ENCODE results near the gene RRP36. TPM values are rescaled to one million over a fixed set of nuclear protein-coding genes. Genes with fewer than 3 reads are reported as not detected.

Gene RRP36
- total and polyA plus RNA-seq, 9 of the 15 experiments (the other 6 are each of a cell fraction or from before 2014, with no cell fraction given): 27.6 to 150 (median 114) TPM

GRCh38 chr6:42979523-42980177, 41.8 kb upstream of the RRP36 start:
- peak overlapping the region; percentile 96 to 100 for H3K9ac ChIP-seq (ENCODE audit: insufficient read depth in 1 of 2, low read depth in 2 of 2, low read length in 2 of 2)
- DNase-seq (ENCODE audit: extremely low read depth in 1 of 4, low spot score in 3 of 4) (peak in 1 of 4 experiments; percentile 60), FAIRE-seq (no peak), ATAC-seq (peak; percentile 1)
- peak overlapping the region; percentile 90 for H3K4me2 ChIP-seq (ENCODE audit: insufficient read depth, low read length)
- H3K79me2 ChIP-seq (ENCODE audit: control insufficient read depth, insufficient read depth, low read length): peaks cover 48% of the 10 kb centered on the region
- intact Hi-C loops (cut with micrococcal nuclease) (loop anchor here (2.0 kb wide), 1 partner anchor 35 kb away; the partner anchor contains the start of gene KLHDC3), in situ Hi-C loops (cut with MboI) (no loop called here)
- H3K9me3 ChIP-seq (replicated peaks; ENCODE audit: control insufficient read depth, insufficient read depth, low read depth, low read length): no peaks in the 10 kb centered on the region
- WGBS (ENCODE audit: insufficient coverage, low coverage, missing lambda C conversion rate): 57% methylated on average over 9 of the region's 9 CpGs
- H3K4me1 ChIP-seq (replicated peaks in 1 of 2; ENCODE audit: control insufficient read depth in 2 of 2, insufficient read depth in 2 of 2, low read length in 2 of 2): peaks cover 25 to 36% of the 10 kb centered on the region in 2 experiments; a peak in 4 of 5 replicates
- no peaks in the 10 kb centered on the region for H3K9me1 ChIP-seq (ENCODE audit: control insufficient read depth, insufficient read depth, low read length)
- H3K27me3 ChIP-seq (ENCODE audit: control insufficient read depth in 2 of 2, insufficient read depth in 2 of 2, low read length in 2 of 2): no peaks in the 10 kb centered on the region
- BruUV-seq (replicated peaks): TSS peak; percentile 97
- ChIA-PET CTCF (ENCODE audit: low intra/inter-chr PET ratio) (no interaction called here), POLR2A (interaction anchor here (0.6 to 2.5 kb wide), 15 partner anchors 8 to 355 kb away, joined by 3 to 13 read pairs (median 4); partner anchors contain the start of genes CNPY3, KLHDC3, MEA1 and RPL7L1)
- peaks cover 5% of the 10 kb centered on the region; the same call in 1 of the 2 replicates for H4K20me1 ChIP-seq (replicated peaks; ENCODE audit: control insufficient read depth, insufficient read depth, low read length)
- H2AFZ ChIP-seq (ENCODE audit: low read depth, low read length): peak overlapping the region; percentile 93
- H3K36me3 ChIP-seq (ENCODE audit: control insufficient read depth, insufficient read depth, low read length): peaks cover 24% of the 10 kb centered on the region
- peak overlapping the region; percentile 95 for H3K4me3 ChIP-seq
- H3K27ac ChIP-seq (ENCODE audit: extremely low read depth, low read depth, low read length): peak overlapping the region; percentile 88
- TF ChIP-seq ZNF395 (CRISPR knock-in tag; IDR thresholded peaks at IDR 0.05) (0 out of 2 replicates have a peak, but pooled peaks have one; percentile 15), ZNF740 (CRISPR knock-in tag; IDR thresholded peaks at IDR 0.05) (peak; percentile 60), ZNF740 (tag; IDR thresholded peaks at IDR 0.05) (peak in 1 of 2 experiments; percentile 51; a peak in 1 of 4 replicates), ARNT (IDR thresholded peaks at IDR 0.05) (0 out of 4 replicates have a peak, but pooled peaks of 1 of the 2 experiments have one; percentile 11), ELF4 (CRISPR knock-in tag; IDR thresholded peaks at IDR 0.05) (no peak), JUN (IDR thresholded peaks at IDR 0.05; ENCODE audit: borderline replicate concordance, low read depth, low read length) (no peak), JUN (CRISPR knock-in tag; IDR thresholded peaks at IDR 0.05; ENCODE audit: borderline replicate concordance) (peak; percentile 42; the same call in 1 of the 2 replicates), ZNF263 (CRISPR knock-in tag; IDR thresholded peaks at IDR 0.05; ENCODE audit: borderline replicate concordance) (0 out of 2 replicates have a peak, but pooled peaks have one; percentile 28), CREM (IDR thresholded peaks at IDR 0.05; ENCODE audit: low read depth) (no peak), PML (IDR thresholded peaks at IDR 0.05; ENCODE audit: low read length) (peak; percentile 12; the same call in 1 of the 2 replicates), ZNF184 (CRISPR knock-in tag; IDR thresholded peaks at IDR 0.05) (no peak), L3MBTL2 (IDR thresholded peaks at IDR 0.05) (peak; percentile 6; the same call in 1 of the 2 replicates), ASH1L (IDR thresholded peaks at IDR 0.05; ENCODE audit: borderline replicate concordance, low read depth, partially characterized antibody) (no peak), MAFG (tag; conservative IDR thresholded peaks at IDR 0.05) (0 out of 2 replicates have a peak, but pooled peaks have one; percentile 1), RNF2 (IDR thresholded peaks at IDR 0.05) (no peak), DEAF1 (CRISPR knock-in tag; IDR thresholded peaks at IDR 0.05) (0 out of 2 replicates have a peak, but pooled peaks have one; percentile 3), ZNF76 (CRISPR knock-in tag; IDR thresholded peaks at IDR 0.05; ENCODE audit: borderline replicate concordance) (0 out of 2 replicates have a peak, but pooled peaks have one; percentile 19), FOXP1 (CRISPR knock-in tag; IDR thresholded peaks at IDR 0.05) (0 out of 2 replicates have a peak, but pooled peaks have one; percentile 18), FOXK1 (CRISPR knock-in tag; IDR thresholded peaks at IDR 0.05; ENCODE audit: borderline replicate concordance) (0 out of 2 replicates have a peak, but pooled peaks have one; percentile 10)

Measured in K562 (cell line).